Amygdala (tissue), 56 donors: ENCODE data around the gene PTPN23.
"Not testable (repeated sequence)": the region's sequence is repeated elsewhere in the genome, so short reads cannot be mapped to it uniquely, and the experiment has no call there.

Experiments
- DNase-seq, 56 donors: peaks; one replicate each; lab custom pipeline; 2025; lab: John Stamatoyannopoulos, UW

Gene PTPN23

GRCh38 chr3:47367631-47368030 lies 13.2 kb upstream of the PTPN23 start:
- no peak for DNase-seq

DNA sequence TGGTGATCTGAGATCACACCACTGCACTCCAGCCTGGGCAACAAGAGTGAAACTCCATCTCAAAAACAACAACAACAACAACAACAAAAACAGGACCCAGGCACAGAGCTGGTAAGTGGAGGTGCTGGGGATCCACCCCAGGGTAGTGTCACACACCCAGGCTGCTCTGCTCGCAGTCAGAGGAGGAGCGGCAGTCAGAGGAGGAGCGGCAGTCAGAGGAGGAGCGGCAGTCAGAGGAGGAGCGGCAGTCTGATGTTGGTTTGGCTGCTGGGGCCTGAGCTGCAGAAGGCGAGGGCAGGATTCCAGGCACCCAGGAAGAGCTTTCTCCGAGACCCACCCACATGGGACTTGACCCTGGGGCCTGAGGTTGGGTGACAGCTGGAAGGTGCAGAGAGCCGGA lies 10.8 kb upstream of the PTPN23 start:
- not testable (repeated sequence) for DNase-seq

DNA sequence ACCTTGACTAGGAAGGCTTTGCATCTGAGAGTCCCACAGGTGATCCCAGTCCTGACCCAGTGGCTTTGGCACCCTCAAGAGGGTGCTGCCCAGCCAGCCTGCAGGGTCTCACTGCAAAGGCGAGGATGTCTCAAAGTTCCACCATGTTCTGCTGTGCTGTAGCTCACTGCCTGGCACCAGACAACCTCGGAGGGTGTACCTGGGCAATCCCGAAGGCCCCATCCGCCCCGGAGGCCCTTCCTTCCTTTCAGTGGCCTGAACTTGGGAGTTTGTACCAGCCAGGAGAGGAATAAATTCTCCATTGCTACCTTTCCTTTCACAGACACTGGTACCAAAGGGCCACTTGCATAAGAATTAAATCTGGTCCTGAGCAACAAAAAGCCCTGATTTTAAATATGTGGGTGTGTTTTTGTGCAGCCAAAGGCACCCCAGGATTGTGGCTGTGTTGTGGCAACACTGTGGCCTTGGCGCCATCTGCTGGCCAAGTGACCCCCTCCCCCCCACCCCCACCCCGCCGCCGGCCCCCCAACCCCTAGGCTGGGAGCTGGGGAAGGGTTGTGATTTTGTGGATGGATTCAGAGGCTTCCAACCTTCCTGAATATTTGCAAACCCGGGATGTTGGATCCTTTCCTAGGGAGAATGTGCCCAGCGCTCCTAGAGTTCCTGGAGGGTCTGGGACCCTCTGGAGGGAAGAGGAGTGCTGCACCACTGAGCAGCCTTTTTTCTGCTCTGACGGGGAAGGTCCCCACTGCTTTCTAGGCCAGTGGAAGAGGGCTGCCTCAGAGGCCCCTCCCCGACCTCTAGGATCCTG lies 9.7 kb upstream of the PTPN23 start:
- peak in 4 of 56 donors; percentile 1 to 8 (median 6) for DNase-seq

DNA sequence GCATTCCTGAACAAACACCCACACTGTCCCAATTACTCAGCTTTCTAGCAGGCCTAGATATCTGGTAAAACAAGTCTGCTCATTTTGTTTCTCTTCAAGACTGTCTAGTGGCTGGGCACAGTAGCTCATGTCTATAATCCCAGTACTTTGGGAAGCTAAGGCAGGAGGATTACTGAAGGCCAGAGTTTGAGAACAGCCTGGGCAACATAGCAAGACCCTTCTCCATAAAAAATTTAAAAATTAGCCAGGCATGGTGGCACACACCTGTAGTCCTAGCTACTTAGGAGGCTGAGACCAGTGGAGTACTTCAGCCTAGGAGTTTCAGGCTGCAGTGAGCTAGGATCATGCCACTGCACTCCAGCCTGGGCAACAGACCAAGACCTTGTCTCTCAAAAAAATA lies 6.2 kb upstream of the PTPN23 start:
- no peak for DNase-seq

DNA sequence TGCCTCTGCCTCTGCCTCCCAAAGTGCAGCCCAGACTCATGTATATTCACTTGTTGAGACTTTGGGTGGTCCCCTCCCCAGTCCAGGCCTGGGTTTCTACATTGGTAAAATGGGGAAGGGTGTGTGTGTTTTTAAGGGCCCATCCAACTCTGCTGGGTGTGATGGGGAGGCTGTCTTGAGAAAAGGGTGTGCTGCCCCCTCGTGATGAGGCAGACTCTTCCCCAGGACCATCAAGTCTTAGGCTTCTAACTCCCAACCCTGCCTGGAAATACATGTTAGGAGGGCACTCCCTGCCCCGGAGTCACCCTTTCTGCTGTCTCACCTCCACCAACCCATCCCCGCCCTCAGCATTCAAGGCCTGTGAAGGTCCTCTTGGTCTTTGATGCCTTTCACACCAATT lies 4.4 kb upstream of the PTPN23 start:
- no peak for DNase-seq

DNA sequence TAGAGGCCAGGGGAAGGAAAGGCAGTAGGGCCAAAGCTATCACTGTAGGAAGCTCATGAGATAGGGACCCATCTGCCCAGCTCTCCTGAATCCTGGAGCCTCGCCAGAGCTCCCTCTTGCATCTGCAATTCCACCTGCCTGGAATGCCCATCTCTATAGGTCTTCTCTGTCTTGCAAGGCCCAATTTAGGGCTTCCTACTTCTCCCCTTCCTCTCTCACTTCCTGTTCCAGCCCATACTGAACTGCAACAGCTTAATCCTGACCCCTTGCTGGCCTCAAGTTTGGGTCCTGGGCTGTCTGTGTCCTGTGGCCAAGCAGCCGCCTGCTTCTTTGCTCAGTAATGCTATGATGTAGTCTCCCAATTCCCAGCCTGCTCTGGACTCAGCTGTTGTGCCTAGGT lies 3.6 kb upstream of the PTPN23 start:
- peak in 2 of 56 donors; percentile 4 to 16 for DNase-seq

GRCh38 chr3:47378869-47379268 lies 2.0 kb upstream of the PTPN23 start:
- no peak for DNase-seq

DNA sequence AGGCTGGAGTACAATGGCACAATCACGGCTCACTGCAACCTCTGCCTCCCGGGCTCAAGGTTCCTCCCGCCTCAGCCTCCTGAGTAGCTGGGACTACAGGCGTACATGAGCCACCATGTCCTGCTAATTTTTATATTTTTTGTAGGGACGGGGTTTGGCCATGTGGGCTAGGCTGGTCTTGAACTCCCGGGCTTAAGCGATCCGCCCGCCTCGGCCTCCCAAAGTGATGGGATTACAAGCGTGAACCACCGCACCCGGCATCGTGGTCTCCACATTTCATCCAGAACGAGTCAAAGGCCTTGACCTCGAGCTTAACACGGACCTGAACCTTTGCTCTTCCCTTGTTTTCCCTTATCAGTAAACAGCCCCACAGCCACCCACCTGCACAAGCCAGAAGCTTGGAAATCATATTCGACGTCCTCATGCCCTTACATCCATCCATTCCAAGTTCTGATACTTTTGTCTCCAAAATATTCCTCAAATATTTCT lies 1.4 kb upstream of the PTPN23 start:
- DNase-seq: no peak

GRCh38 chr3:47380026-47380600 lies 708 bp upstream of the PTPN23 start:
- peak in 1 of 56 donors; percentile 50 for DNase-seq

DNA sequence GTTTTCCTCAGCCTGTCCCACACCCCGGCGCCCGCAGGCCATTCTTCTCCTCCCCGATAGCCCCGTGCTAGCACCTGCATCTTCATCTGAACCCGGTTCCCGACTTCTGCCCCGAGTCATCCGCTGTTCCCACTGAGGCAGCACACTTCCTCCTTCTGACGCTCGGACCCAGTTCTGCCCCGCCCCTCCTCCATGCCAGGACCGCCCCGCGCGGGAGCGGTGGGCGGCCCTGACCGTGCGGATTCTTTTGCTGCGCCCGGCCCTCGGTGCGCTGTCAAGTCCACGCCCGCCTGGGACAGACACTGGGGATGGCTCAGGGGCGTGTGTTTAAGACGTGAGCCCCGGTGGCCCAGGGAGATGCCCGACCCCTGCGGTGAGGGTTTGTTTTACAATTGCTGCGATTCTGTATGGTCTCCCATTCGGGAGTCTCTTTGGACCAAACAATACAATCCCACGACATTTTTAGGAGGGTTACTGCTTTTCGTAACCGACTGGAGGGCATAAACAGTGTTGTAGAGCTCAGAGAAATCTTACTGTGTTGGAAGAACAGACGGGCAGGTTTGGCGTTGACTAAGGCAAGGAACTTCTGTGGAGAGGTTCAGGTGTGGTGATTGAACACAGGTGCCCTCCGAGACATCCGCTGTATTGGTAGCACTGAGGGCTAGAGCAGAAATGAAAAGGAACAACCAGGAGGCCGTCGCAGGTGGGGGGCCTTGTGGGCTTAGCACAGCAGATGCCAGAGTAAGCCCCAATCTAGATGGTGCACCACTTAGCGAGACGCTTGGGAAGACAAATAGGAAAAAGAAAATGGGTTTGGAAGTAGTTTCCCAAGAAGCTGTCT lies 716 bp downstream of the PTPN23 start:
- DNase-seq: peak in 48 of 56 donors; percentile 42 to 86 (median 69)

GRCh38 chr3:47384425-47384824 lies 3.6 kb downstream of the PTPN23 start:
- DNase-seq: no peak

DNA sequence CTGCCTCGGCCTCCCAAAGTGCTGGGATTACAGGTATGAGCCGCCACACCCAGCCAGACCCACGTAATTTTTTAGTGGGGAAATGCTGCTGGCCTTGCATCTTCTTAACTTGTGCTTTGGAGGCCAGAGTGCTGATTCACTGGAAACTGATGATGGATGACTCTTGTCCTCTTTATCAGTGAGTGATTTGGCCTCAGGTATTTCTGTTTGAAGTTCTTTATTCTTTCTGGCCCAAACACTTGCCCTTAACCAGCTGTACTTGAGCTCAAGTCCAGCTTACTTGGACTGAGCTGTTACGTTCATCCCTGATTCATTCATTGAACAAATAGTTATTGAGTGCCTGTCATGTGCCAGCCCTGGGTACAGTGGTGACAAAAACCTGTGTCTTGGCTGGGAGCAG lies 4.2 kb downstream of the PTPN23 start:
- no peak for DNase-seq

DNA sequence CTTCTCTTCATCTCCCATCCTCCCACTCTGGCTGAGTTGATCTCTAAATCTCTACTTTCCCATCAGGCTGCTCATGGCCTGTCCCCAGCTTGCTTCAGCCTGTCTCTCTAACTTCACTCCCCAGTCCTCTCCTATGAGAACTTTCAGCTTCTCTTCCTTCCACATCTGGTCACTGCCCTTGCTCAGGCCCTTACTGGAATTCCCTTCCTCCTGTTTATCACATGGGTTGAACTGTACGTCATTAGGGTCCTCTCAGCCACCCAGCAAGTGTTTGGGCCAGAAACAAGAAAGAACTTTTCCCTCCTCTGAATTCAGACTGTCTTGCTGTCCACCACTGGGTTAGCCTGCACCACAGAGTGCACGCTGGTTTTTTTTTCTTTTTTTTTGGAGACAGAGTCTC lies 5.0 kb downstream of the PTPN23 start:
- no peak for DNase-seq

- no peak for DNase-seq
These were observed 12.1 kb downstream of the PTPN23 start for GRCh38 chr3:47392933-47393332.

DNA sequence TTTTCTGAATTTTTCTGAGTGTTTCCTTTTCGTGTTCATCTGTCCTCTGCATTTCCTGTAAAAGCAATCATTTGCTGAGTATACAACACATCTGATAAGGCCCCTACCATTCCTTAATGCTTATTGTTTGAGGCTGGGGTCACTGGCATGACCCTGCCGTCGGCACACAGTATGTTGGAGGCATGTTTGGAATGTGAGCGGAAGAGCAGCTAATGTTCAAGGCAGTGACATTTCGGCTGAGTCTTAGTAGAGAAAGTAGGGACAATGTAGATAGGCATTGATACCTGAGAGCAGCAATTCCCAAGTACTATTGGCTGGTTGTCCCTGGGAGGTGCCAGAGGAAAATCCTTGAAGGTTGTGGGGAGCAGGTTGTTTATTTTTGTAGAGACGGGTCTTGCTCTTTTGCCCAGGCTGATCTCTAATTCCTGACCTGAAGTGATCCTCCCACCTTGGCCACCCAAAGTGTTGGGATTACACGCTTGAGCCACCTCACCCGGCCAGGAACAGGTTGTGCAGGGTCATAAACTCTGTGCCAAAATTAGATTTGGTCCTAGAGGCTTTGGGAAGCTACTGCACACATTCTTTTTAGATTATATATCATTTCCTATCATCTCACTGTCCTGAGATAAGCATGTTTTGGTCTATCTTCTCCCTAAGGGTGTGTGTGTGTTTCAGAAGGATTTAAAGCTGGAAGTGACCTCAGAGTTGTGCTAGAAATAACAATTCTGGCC lies 13.5 kb downstream of the PTPN23 start:
- no peak for DNase-seq

DNA sequence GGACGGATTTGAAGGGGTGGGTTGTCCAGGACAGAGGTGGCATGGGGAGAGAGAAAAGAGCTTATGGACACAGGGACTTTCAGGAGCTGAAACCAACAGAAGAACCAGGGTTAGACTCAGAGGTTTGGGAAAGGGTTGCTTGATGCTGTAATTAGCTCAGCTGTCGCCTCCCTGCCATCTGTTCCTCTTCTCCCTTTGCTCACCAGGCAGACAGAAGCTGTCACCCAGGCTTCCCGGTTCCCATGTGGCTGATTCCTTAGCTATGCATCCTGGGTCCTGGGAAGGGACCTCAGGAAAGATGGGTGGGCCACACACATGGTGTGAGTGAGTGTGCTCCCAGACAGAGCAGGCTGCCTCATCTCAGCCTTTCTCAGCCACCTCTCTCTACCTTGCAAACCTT lies 14.1 kb downstream of the PTPN23 start:
- DNase-seq: peak in 4 of 56 donors; percentile 24 to 45 (median 32)

DNA sequence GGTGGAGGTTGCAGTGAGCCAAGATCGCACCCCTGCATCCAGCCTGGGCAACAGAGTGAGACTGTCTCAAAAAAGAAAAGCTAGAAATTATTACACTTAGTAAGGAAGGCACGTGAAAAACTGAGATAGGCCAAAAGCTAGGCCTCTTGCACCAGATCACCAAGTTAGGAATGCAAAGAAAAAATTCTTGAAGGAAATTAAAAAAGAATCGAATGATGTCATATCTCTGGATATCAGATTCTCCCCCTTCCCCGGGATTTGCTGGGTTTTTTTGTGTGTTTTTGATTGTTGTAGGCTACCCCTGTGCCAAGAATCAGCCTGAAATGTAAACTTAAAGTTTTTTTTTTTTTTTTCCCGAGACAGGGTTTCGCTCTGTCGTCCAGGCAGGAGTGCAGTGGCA lies 17.4 kb downstream of the PTPN23 start:
- no peak for DNase-seq

DNA sequence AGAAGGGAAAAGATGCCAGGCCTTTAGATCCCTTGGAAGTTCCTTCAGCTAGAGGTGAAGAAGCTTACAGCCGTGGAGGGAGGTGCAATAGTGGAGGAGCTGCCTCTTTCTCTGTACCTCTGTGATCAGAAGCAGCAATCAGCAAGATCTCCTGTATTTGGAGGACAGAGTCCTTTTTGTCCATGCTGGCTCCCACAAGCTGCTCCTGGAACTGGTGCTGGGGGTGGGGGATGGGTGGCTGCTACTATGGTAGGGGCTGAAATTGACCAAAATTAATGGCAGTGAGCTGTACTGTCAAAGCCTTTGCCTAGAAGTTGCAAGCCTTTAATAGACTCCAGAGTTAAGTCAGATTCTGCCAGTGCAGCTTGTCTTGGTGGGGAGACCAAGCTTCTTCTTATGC lies 18.2 kb downstream of the PTPN23 start:
- peak in 1 of 56 donors; percentile 26 for DNase-seq

- DNase-seq: no peak
These were observed 18.9 kb downstream of the PTPN23 start for GRCh38 chr3:47399531-47400270.

DNA sequence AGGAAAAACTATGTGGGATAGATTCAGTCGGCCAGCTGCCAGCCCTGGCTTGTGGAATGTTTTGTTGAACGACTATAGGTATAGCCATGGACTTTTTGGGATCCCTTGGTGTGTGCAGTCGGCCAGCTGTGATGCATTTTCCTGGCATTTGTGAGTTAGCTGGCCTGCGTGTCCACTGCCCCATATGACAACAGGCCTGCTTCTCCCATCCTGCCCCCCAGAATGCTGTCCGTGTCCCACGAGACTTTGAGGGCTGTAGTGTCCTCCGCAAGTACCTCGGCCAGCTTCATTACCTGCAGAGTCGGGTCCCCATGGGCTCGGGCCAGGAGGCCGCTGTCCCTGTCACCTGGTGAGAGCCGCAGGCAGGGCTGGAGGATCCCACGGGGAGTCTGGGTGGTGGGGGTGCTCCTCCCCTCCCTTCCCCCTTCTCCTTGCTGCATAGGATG lies 23.6 kb downstream of the PTPN23 start:
- no peak for DNase-seq
